MM.1S (cell line): ENCODE data around the gene ZNF445.

Source experiments
- DNase-seq: peaks from one replicate; pipeline ENCODE4 v3.0.0-alpha.2; 2015
- H2AFZ ChIP-seq: fragments of 300-600 bp; sonication (generic); 2 replicates; pipeline ENCODE4 v1.6.0; 2016; ENCODE audit warnings: antibody characterized with exemption, low read length
- H3F3A ChIP-seq: fragments of 300-600 bp; sonication (generic); 2 replicates; pipeline ENCODE4 v1.6.1; 2016; ENCODE audit warnings: mild to moderate bottlenecking, antibody characterized with exemption, low read length, moderate library complexity, mixed read lengths; ENCODE audit not compliant: insufficient read depth
- H3K27ac ChIP-seq: fragments of 300-600 bp; sonication (generic); 2 replicates; pipeline ENCODE4 v1.5.1; 2016; ENCODE audit warnings: mild to moderate bottlenecking, low read length
- H3K27me3 ChIP-seq: fragments of 300-600 bp; sonication (generic); replicated peaks from 2 replicates; pipeline ENCODE4 v1.6.0; 2016; ENCODE audit warnings: low read length; ENCODE audit not compliant: insufficient read depth
- H3K36me3 ChIP-seq: fragments of 300-600 bp; sonication (generic); replicated peaks from 2 replicates; pipeline ENCODE4 v1.6.1; 2016; ENCODE audit warnings: mild to moderate bottlenecking, low read length, mixed read lengths; ENCODE audit not compliant: insufficient read depth
- H3K4me1 ChIP-seq: fragments of 300-600 bp; sonication (generic); 2 replicates; pipeline ENCODE4 v1.6.1; 2016; ENCODE audit warnings: low read length, mixed read lengths
- H3K4me2 ChIP-seq: fragments of 300-600 bp; sonication (generic); 2 replicates; pipeline ENCODE4 v1.6.0; 2016; ENCODE audit warnings: low read depth, low read length
- H3K4me3 ChIP-seq: fragments of 300-600 bp; sonication (generic); 2 replicates; pipeline ENCODE4 v1.5.1; 2016; ENCODE audit warnings: low read length, mixed read lengths
- H3K79me2 ChIP-seq: fragments of 300-600 bp; sonication (generic); 2 replicates; pipeline ENCODE4 v1.6.1; 2016; ENCODE audit warnings: mixed run types, low read length, mixed read lengths
- H3K9ac ChIP-seq: fragments of 300-600 bp; sonication (generic); 2 replicates; pipeline ENCODE4 v1.6.1; 2016; ENCODE audit warnings: low read length, mixed read lengths
- H3K9me2 ChIP-seq: fragments of 300-600 bp; sonication (generic); replicated peaks from 2 replicates; pipeline ENCODE4 v1.6.1; 2016; ENCODE audit warnings: mild to moderate bottlenecking, low read length, mixed read lengths; ENCODE audit not compliant: insufficient read depth
- H3K9me3 ChIP-seq: fragments of 300-600 bp; sonication (generic); replicated peaks from 2 replicates; pipeline ENCODE4 v1.6.1; 2016; ENCODE audit warnings: mild to moderate bottlenecking, low read length, mixed read lengths; ENCODE audit not compliant: insufficient read depth
- H4K20me1 ChIP-seq: fragments of 300-600 bp; sonication (generic); 2 replicates; pipeline ENCODE4 v1.6.1; 2016; ENCODE audit warnings: mild to moderate bottlenecking, low read length, moderate library complexity, mixed read lengths; ENCODE audit not compliant: insufficient read depth
- EZH2 ChIP-seq: fragments of 300-600 bp; sonication (generic); optimal IDR thresholded peaks from 2 replicates; pipeline ENCODE3; 2017; ENCODE audit warnings: low read depth, mild to moderate bottlenecking, antibody characterized with exemption, low read length, mixed read lengths
- EZH2phosphoT487 ChIP-seq: fragments of 300-600 bp; sonication (generic); IDR thresholded peaks from 2 replicates; pipeline ENCODE4 v1.6.1; 2018; ENCODE audit warnings: antibody characterized with exemption, low read length
- TF ChIP-seq, protein P1 (sequence below): fragments of 300-600 bp; sonication (generic); IDR thresholded peaks from 2 replicates; pipeline ENCODE4 v1.5.1; 2016; ENCODE audit warnings: antibody characterized with exemption, low read length, mixed read lengths

Gene ZNF445

GRCh38 chr3:44436181-44436580, 41.3 kb downstream of the ZNF445 start:
- DNase-seq = no peak
- H3K4me3 ChIP-seq = no peak overlapping the region
- H3K79me2 ChIP-seq = no peaks in the 10 kb centered on the region
- H3K27ac ChIP-seq = no peak overlapping the region
- no peak overlapping the region for H3K9ac ChIP-seq
- H3K9me2 ChIP-seq = no peaks in the 10 kb centered on the region
- H4K20me1 ChIP-seq = peaks cover 5% of the 10 kb centered on the region; the same call in 1 of the 2 replicates
- no peaks in the 10 kb centered on the region for H3K9me3 ChIP-seq
- H3F3A ChIP-seq = peaks cover 15% of the 10 kb centered on the region
- no peak overlapping the region for H3K4me2 ChIP-seq
- no peaks in the 10 kb centered on the region for H3K36me3 ChIP-seq
- no peak overlapping the region for H2AFZ ChIP-seq
- H3K27me3 ChIP-seq = no peaks in the 10 kb centered on the region
- TF ChIP-seq, protein P1, sequence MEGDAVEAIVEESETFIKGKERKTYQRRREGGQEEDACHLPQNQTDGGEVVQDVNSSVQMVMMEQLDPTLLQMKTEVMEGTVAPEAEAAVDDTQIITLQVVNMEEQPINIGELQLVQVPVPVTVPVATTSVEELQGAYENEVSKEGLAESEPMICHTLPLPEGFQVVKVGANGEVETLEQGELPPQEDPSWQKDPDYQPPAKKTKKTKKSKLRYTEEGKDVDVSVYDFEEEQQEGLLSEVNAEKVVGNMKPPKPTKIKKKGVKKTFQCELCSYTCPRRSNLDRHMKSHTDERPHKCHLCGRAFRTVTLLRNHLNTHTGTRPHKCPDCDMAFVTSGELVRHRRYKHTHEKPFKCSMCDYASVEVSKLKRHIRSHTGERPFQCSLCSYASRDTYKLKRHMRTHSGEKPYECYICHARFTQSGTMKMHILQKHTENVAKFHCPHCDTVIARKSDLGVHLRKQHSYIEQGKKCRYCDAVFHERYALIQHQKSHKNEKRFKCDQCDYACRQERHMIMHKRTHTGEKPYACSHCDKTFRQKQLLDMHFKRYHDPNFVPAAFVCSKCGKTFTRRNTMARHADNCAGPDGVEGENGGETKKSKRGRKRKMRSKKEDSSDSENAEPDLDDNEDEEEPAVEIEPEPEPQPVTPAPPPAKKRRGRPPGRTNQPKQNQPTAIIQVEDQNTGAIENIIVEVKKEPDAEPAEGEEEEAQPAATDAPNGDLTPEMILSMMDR = no peak
- TF ChIP-seq EZH2 (no peak), EZH2phosphoT487 (no peak)
- H3K4me1 ChIP-seq = peaks cover 15% of the 10 kb centered on the region

DNA sequence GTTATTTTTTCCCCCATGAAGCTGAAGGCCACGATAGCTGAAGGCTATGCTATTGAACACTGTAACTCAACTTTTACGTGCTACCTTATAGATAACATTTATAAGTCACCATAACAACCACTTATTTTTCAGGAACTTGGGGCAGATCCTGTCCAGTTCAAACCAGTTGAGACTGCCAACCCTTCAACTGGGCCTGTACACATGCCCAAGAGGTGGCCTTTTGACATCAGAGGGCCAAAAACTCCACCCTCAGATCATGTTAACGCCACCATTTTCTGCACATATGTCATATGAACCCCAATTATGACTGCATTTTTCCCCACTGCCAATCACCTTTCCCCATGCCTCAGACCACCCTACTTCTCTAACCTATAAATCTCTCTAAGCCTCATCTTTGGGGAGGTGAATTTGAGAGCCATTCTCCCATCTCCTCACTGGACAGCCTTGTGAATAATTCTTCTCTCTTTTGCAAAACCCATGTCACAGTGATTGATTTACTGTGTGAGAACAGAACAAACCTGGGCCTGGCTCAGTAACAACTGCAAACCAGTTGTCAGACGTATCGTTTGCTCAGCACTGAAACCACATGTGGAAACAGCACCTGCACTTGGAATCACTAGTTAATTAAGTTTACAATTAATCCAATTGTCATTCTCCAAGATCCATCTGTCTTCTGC, 42.5 kb downstream of the ZNF445 start:
- no peak overlapping the region for H2AFZ ChIP-seq
- H3K4me2 ChIP-seq = no peak overlapping the region
- H3K27me3 ChIP-seq = no peaks in the 10 kb centered on the region
- no peaks in the 10 kb centered on the region for H3K9me3 ChIP-seq
- H3K9me2 ChIP-seq = no peaks in the 10 kb centered on the region
- no peak for DNase-seq
- TF ChIP-seq, protein P1 = no peak
- TF ChIP-seq EZH2phosphoT487 (no peak), EZH2 (no peak)
- no peaks in the 10 kb centered on the region for H3K36me3 ChIP-seq
- H3K9ac ChIP-seq = no peak overlapping the region
- peaks cover 7% of the 10 kb centered on the region for H3K4me1 ChIP-seq
- no peaks in the 10 kb centered on the region for H3K79me2 ChIP-seq
- no peaks in the 10 kb centered on the region for H4K20me1 ChIP-seq
- H3K4me3 ChIP-seq = no peak overlapping the region
- no peak overlapping the region for H3K27ac ChIP-seq
- H3F3A ChIP-seq = peaks cover 7% of the 10 kb centered on the region

DNA sequence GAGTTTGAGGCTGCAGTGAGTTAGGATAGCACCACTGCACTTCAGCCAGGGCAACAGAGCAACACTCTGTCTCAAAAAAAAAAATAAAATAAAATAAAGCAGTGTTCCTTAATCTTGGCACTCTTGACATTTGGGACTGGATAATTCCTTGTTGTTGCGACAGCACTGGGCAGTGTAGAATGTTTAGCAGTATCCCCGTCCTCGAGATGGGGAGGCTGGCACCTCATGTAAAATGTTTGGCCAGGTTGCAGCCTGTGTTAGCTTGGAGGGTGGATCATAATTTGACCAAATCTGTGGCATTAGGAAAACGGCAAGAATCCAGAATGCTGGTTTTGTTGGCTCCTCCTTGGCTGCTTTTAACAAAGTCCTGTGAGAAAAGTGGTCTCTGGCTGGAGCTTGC, 47.0 kb downstream of the ZNF445 start:
- H3K9me2 ChIP-seq = no peaks in the 10 kb centered on the region

More for the DNA sequence above, 47.0 kb downstream of the ZNF445 start:
- no peak overlapping the region for H3K9ac ChIP-seq
- H3K36me3 ChIP-seq = no peaks in the 10 kb centered on the region
- DNase-seq = no peak
- no peak overlapping the region for H3K27ac ChIP-seq
- no peaks in the 10 kb centered on the region for H3F3A ChIP-seq
- TF ChIP-seq EZH2phosphoT487 = no peak
- TF ChIP-seq, protein P1 = no peak
- TF ChIP-seq EZH2 = no peak
- H3K79me2 ChIP-seq = no peaks in the 10 kb centered on the region
- H3K4me1 ChIP-seq = no peaks in the 10 kb centered on the region
- H3K9me3 ChIP-seq = no peaks in the 10 kb centered on the region
- no peaks in the 10 kb centered on the region for H4K20me1 ChIP-seq
- H3K4me3 ChIP-seq = no peak overlapping the region
- H3K4me2 ChIP-seq = no peak overlapping the region
- H3K27me3 ChIP-seq = no peaks in the 10 kb centered on the region
- no peak overlapping the region for H2AFZ ChIP-seq
